ENCODE data around the gene CACNB2.

DNA sequence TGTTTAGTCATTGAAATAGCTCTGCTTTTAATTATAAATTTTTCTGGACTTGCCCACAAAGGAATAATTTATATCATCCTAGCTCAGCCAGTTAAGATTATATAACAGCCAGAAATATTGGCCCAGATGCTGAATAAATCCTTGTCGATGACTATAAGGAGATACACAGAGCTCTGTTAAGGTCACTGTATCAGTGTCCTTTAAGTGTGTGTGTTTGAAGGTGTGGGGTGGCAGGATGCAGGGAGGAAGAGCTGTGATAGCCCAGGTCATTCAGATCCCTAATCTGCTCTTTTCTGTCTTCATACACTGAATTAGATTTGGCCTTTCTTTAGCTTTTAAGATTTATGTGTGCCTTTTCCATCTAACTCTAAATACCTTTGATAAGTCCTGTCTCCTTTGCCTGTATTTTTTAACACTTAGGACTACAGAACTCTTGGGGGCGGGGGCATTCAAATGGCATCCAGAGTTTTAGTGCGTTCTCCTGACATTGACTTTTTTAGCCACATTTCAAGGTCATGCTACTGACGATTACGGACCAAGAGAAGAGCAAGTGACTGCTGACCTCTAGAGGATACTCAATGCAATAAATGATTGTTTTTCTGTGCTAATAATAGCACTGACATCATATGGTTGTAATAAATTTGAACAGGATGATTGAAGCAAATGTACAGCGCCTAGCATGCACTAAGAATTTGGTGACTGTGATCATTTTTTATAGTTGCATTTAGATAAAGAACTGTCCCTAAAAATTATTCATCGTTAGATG lies 172.3 kb downstream of the CACNB2 start:
- TF ChIP-seq, protein P1, sequence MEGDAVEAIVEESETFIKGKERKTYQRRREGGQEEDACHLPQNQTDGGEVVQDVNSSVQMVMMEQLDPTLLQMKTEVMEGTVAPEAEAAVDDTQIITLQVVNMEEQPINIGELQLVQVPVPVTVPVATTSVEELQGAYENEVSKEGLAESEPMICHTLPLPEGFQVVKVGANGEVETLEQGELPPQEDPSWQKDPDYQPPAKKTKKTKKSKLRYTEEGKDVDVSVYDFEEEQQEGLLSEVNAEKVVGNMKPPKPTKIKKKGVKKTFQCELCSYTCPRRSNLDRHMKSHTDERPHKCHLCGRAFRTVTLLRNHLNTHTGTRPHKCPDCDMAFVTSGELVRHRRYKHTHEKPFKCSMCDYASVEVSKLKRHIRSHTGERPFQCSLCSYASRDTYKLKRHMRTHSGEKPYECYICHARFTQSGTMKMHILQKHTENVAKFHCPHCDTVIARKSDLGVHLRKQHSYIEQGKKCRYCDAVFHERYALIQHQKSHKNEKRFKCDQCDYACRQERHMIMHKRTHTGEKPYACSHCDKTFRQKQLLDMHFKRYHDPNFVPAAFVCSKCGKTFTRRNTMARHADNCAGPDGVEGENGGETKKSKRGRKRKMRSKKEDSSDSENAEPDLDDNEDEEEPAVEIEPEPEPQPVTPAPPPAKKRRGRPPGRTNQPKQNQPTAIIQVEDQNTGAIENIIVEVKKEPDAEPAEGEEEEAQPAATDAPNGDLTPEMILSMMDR (IDR thresholded peaks at IDR 0.05 in 4 of 5, conservative IDR thresholded peaks at IDR 0.05 in 1 of 5): no peak
- TF ChIP-seq POLR2A (IDR thresholded peaks at IDR 0.05): no peak

Data from gastrocnemius medialis (tissue), 4 donors.